Measurements from ENCODE around the gene SUN3.

DNA sequence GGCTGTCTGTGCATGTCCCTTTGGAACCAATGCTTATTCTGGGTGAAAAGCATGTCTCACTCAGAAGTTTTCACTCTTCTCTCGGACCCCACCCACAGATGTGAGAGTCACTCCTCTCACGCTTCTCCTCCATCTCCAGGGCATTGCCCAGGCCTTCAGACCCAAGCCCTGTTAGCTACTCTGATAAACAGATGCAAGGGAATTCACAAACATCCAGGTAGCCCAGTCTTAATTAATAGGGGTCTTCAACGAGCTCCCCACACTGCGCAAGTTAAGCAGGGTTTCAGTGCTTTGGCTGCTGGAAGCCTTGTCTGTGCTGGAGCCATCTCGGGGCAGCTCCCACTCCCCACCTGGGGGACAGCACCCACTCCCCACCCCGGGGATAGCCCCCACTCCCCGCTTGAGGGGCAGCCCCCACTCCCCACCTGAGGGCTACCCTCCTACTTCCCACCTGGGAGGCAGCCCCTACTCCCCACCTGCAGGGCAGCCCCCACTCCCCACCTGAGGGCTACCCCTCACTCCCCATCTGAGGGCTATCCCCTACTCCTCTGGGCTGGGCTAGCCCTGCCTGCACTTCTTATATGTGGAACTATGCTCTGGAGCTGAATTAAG is 89.4 kb downstream of the SUN3 start:
- TF ChIP-seq, protein P1, sequence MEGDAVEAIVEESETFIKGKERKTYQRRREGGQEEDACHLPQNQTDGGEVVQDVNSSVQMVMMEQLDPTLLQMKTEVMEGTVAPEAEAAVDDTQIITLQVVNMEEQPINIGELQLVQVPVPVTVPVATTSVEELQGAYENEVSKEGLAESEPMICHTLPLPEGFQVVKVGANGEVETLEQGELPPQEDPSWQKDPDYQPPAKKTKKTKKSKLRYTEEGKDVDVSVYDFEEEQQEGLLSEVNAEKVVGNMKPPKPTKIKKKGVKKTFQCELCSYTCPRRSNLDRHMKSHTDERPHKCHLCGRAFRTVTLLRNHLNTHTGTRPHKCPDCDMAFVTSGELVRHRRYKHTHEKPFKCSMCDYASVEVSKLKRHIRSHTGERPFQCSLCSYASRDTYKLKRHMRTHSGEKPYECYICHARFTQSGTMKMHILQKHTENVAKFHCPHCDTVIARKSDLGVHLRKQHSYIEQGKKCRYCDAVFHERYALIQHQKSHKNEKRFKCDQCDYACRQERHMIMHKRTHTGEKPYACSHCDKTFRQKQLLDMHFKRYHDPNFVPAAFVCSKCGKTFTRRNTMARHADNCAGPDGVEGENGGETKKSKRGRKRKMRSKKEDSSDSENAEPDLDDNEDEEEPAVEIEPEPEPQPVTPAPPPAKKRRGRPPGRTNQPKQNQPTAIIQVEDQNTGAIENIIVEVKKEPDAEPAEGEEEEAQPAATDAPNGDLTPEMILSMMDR (IDR thresholded peaks at IDR 0.05), result no peak
- TF ChIP-seq POLR2A (IDR thresholded peaks at IDR 0.05), result no peak

Measured in lower leg skin (tissue), 3 donors.